ENCODE measurements around the gene TCF25.

DNA sequence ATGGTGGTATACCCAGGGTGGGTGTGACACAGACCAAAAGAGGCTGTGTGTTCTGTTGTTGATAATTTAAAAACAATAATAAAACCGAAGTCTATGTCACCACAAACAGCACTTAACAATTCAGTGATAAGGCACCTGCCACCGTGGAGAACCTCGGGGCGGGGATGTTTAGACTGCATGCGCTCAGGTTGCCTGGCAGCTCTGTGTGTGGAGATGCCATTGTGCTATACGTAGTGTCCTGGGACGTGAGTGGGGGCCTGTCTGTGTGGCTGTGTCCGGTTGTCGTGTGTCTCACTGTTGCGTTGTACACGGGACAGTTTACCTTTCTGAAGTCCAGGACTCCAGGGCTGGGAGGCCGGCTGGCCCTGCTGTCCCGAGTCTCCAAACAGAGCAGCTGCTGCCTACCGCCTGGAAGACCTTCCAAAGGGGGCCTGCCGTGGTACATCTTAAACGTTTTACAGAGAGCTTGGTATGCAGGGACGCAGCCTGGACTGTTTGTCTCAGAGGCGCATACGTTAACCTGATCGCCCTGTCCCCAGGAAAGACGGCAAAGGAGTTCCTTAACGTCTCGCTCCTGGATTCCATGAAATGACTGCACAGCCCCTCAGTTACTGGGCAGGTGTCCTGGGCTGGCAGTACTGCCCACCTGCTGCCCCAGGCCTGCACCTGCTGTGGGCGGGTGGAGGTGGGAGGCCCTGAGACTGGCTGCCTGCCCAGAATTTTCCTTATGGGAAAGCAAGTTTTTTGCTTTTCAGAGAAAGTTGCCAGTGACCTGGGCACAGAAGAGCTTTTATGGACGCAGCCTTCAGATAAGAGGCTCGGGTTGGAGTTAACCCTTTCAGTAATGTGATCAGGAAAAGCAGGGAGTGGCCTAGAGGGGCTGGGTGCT, 26.1 kb upstream of the TCF25 start:
- TF ChIP-seq, protein P1, sequence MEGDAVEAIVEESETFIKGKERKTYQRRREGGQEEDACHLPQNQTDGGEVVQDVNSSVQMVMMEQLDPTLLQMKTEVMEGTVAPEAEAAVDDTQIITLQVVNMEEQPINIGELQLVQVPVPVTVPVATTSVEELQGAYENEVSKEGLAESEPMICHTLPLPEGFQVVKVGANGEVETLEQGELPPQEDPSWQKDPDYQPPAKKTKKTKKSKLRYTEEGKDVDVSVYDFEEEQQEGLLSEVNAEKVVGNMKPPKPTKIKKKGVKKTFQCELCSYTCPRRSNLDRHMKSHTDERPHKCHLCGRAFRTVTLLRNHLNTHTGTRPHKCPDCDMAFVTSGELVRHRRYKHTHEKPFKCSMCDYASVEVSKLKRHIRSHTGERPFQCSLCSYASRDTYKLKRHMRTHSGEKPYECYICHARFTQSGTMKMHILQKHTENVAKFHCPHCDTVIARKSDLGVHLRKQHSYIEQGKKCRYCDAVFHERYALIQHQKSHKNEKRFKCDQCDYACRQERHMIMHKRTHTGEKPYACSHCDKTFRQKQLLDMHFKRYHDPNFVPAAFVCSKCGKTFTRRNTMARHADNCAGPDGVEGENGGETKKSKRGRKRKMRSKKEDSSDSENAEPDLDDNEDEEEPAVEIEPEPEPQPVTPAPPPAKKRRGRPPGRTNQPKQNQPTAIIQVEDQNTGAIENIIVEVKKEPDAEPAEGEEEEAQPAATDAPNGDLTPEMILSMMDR (conservative IDR thresholded peaks at IDR 0.05 in 1 of 2, IDR thresholded peaks at IDR 0.05 in 1 of 2; ENCODE audit: low read depth in 1 of 2, low read length in 2 of 2) = no peak
- no peak for TF ChIP-seq EZH2 (IDR thresholded peaks at IDR 0.05; ENCODE audit: low read length, missing control alignments)
